ENCODE results near the gene CELA2B. TPM values are rescaled to one million over a fixed set of nuclear protein-coding genes. Genes with fewer than 3 reads are reported as not detected.
"Not testable (repeated sequence)": the region's sequence is repeated elsewhere in the genome, so short reads cannot be mapped to it uniquely, and the experiment has no call there.

Gene CELA2B
- total RNA-seq, 1 donor from 2014 or later, result not detected

- peaks cover 30% of the 10 kb centered on the region for H3K36me3 Mint-ChIP-seq (ENCODE audit: low read depth)
- no peak for DNase-seq
- H3K9me3 Mint-ChIP-seq, result no peaks in the 10 kb centered on the region
- peaks cover 9% of the 10 kb centered on the region for H3K4me1 Mint-ChIP-seq
- no peak overlapping the region for H3K27ac Mint-ChIP-seq
- intact Hi-C loops (cut with micrococcal nuclease), result no loop called here
- no peak overlapping the region for H3K4me3 Mint-ChIP-seq
- no peaks in the 10 kb centered on the region for H3K27me3 Mint-ChIP-seq
Measured at GRCh38 chr1:15508700-15509487, 33.0 kb downstream of the CELA2B start.

DNA sequence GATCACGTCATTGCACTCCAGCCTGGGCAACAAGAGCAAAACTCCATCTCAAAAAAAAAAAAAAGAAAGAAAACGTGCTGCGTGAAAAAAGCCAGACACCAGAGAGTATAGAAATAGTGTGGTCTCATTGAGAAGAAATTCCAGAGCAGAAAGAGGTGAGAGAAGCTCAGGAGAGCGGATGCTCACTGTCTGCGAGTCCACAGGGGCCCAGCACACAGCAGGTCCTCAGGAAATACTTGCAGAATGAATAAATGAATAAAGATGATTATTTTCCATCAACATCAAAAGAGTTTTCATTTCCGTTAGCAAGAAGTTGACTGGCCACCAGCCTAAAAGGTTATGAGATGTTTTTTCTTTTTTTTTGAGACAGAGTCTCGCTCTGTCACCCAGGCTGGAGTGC is 33.7 kb downstream of the CELA2B start:
- Mint-ChIP-seq H3K4me1 (peaks cover 15% of the 10 kb centered on the region), H3K36me3 (ENCODE audit: low read depth) (peaks cover 35% of the 10 kb centered on the region), H3K9me3 (no peaks in the 10 kb centered on the region), H3K4me3 (no peak overlapping the region), H3K27ac (no peak overlapping the region), H3K27me3 (no peaks in the 10 kb centered on the region)
- DNase-seq, result no peak
- intact Hi-C loops (cut with micrococcal nuclease), result no loop called here

DNA sequence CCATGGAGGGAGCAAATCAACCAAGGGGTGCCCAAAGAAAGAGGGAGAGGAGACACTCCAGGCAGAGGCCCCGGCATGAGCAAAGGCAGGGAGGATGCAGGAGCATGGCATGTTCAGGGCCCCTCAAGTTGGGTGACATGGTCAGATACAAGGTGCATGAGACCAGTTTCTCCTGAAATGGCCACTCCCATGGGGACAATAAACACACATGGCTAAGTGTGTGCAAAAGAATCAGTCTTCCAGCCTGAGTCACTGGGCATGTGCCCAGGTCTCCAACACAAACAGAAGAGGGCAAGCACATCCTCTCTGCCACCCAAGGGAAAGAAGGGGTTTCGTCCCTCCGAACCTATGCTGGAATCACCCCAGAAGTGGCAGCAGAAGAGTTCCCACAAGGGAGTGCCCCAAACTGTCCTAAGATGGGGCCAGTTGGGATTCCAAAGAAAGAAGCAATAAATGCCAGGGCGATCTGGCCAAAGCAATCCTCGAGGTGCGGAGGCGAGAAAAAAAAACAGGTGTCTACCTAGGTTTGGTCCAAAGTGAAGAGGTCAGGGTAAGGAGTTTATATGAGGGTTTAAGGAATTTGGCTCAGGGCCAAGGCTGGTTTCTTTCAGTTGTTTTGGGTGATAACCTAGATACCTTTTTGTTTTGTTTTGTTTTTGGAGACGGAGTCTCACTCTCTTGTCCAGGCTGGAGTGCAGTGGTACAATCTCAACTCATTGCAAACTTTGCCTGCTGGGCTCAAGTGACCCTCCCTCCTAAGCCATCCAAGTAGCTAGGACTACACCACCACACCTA is 34.9 kb downstream of the CELA2B start:
- Mint-ChIP-seq H3K27ac (peak overlapping the region; percentile 8), H3K4me1 (peaks cover 25% of the 10 kb centered on the region), H3K4me3 (no peak overlapping the region), H3K27me3 (no peaks in the 10 kb centered on the region), H3K9me3 (no peaks in the 10 kb centered on the region), H3K36me3 (ENCODE audit: low read depth) (peaks cover 39% of the 10 kb centered on the region)
- DNase-seq, result no peak
- intact Hi-C loops (cut with micrococcal nuclease), result no loop called here

- Mint-ChIP-seq H3K27me3 (no peaks in the 10 kb centered on the region), H3K4me1 (peaks cover 43% of the 10 kb centered on the region), H3K36me3 (ENCODE audit: low read depth) (peaks cover 51% of the 10 kb centered on the region), H3K4me3 (no peak overlapping the region), H3K9me3 (no peaks in the 10 kb centered on the region), H3K27ac (peak overlapping the region; percentile 19)
- intact Hi-C loops (cut with micrococcal nuclease), result no loop called here
- no peak for DNase-seq
Measured at GRCh38 chr1:15513192-15513591, 37.3 kb downstream of the CELA2B start.

DNA sequence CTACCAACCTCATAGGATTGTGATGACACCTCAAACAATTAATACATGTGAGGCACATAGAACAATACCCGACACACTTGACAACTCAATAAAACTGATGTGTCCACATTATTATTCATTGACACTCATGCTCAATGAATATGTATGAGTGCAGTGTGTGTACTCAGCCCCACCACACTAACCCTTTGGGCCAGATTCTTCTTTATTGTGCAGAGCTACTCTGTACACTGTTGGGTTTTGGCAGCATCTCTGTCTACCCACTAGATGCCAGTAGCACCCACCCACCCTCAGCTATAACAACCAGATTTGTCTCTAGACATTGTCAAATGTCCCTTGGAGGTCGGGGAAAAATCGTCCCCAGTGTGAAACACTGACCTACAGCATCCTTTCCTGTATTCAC is 38.0 kb downstream of the CELA2B start:
- Mint-ChIP-seq H3K4me3 (no peak overlapping the region), H3K9me3 (no peaks in the 10 kb centered on the region), H3K4me1 (peaks cover 46% of the 10 kb centered on the region), H3K27ac (peak overlapping the region; percentile 21), H3K36me3 (ENCODE audit: low read depth) (peaks cover 55% of the 10 kb centered on the region), H3K27me3 (no peaks in the 10 kb centered on the region)
- intact Hi-C loops (cut with micrococcal nuclease), result no loop called here
- DNase-seq, result no peak

GRCh38 chr1:15514557-15514956 is 38.7 kb downstream of the CELA2B start:
- H3K9me3 Mint-ChIP-seq; intact Hi-C loops (cut with micrococcal nuclease); H3K4me3 Mint-ChIP-seq; DNase-seq; H3K27me3 Mint-ChIP-seq: not testable (repeated sequence)
- Mint-ChIP-seq H3K4me1 (peaks cover 50% of the 10 kb centered on the region), H3K36me3 (ENCODE audit: low read depth) (peaks cover 57% of the 10 kb centered on the region), H3K27ac (peak overlapping the region; percentile 21)

GRCh38 chr1:15515022-15515663 is 39.2 kb downstream of the CELA2B start:
- Mint-ChIP-seq H3K27ac (peak overlapping the region; percentile 85), H3K36me3 (ENCODE audit: low read depth) (peaks cover 59% of the 10 kb centered on the region), H3K27me3 (no peaks in the 10 kb centered on the region), H3K4me1 (peaks cover 51% of the 10 kb centered on the region), H3K9me3 (no peaks in the 10 kb centered on the region), H3K4me3 (peak overlapping the region; percentile 64)
- intact Hi-C loops (cut with micrococcal nuclease), result no loop called here
- peak; percentile 65 for DNase-seq

GRCh38 chr1:15519625-15520024 is 43.7 kb downstream of the CELA2B start:
- intact Hi-C loops (cut with micrococcal nuclease), result no loop called here
- Mint-ChIP-seq H3K9me3 (no peaks in the 10 kb centered on the region), H3K36me3 (ENCODE audit: low read depth) (peaks cover 41% of the 10 kb centered on the region), H3K4me3 (no peak overlapping the region), H3K4me1 (peaks cover 54% of the 10 kb centered on the region), H3K27me3 (no peaks in the 10 kb centered on the region), H3K27ac (no peak overlapping the region)
- DNase-seq, result no peak

- H3K27me3 Mint-ChIP-seq; H3K9me3 Mint-ChIP-seq; DNase-seq; H3K27ac Mint-ChIP-seq; intact Hi-C loops (cut with micrococcal nuclease): not testable (repeated sequence)
- peaks cover 35% of the 10 kb centered on the region for H3K36me3 Mint-ChIP-seq (ENCODE audit: low read depth)
- H3K4me3 Mint-ChIP-seq, result peak overlapping the region; percentile 61
- H3K4me1 Mint-ChIP-seq, result peaks cover 58% of the 10 kb centered on the region
Measured at GRCh38 chr1:15521206-15521906, 45.5 kb downstream of the CELA2B start.

DNA sequence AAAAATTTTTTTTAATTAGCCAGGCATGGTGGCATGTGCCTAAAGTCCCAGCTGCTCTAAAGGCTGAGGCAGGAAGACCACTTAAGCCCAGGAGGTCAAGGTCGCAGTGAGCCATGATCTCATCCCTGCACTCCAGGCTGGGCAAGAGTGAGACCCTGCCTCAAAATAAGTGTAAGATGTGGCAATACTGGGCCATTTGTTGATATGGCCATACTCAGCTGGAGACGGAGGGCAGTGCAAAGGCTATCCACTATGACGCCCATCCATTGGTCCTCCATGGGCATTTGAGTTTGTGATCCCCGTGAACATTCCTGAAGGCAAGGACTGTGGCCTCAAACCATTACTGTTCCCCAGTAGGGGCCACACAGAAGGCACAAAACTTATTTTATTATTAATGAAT is 46.6 kb downstream of the CELA2B start:
- Mint-ChIP-seq H3K27me3 (no peaks in the 10 kb centered on the region), H3K36me3 (ENCODE audit: low read depth) (peaks cover 23% of the 10 kb centered on the region), H3K4me1 (peaks cover 53% of the 10 kb centered on the region), H3K9me3 (no peaks in the 10 kb centered on the region), H3K27ac (no peak overlapping the region), H3K4me3 (peak overlapping the region; percentile 99)
- DNase-seq, result no peak
- intact Hi-C loops (cut with micrococcal nuclease), result no loop called here

DNA sequence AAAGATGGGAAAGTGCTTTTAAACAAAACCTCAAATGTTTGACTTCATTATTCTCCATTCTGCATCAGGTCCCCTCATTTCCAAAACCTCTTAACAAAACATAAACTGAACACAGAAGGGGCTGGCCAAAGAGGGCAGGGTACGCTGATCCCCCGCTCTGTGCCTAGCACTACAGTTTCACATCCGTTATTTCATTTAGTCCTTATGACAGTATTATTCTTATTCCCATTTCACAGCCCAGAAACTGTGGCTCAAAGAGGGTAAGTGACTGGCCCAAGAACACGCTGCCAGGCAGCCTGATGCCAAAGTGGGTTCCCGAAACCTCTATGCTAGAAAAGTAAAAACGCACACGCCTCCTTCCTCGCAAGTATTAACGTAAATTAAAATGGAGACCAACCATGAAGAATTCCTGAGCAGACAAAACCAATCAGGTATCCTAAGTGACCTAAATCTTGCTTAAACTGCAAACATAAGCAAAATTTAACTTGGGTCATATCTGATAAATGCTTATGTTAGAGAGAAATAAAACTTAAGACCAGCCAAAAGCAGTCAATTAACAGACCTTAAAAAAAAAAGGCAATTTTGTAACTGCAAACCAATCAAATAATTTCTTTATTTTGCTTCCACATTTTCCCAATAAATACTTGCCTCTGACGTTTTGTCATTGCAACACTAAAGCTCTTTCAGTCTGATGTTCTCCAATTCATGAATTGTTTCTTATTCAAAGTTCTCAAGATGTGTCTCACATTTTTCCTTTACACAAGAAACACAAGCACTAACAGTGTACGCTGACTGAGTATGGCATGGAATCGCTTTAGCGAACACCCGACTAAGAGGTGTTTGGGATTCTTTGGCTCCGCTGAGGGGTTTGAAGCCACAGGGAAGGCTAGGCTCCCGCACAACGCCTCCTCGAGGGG is 47.5 kb downstream of the CELA2B start:
- intact Hi-C loops (cut with micrococcal nuclease), result loop anchor here (2.0 kb wide), 4 partner anchors 55 to 311 kb away; partner anchors contain the start of gene EFHD2

DNA sequence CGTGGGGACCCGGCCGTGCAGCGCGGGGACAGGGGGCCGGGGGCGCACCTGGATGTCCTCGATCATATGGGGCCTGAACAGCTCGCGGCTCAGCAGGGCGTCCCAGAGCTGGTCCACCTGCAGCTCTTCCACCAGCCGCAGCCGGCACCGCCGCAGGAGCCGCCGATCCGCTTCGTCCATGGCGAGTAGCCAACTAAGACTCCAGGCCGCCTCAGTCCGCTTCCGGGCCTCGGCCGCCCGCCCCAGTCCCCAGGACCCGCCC is 48.0 kb downstream of the CELA2B start, which contains the start of gene CASP9:
Gene CASP9, minus strand, starts transcription at position 195 of the 262 bp plus-strand sequence. Its CDS starts 15 bp downstream, at position 180.
- intact Hi-C loops (cut with micrococcal nuclease), result loop anchor here (2.0 kb wide), 4 partner anchors 55 to 311 kb away; partner anchors contain the start of gene EFHD2
- Mint-ChIP-seq H3K9me3 (no peaks in the 10 kb centered on the region), H3K4me1 (peaks cover 50% of the 10 kb centered on the region)

More for the DNA sequence above, 47.5 kb downstream of the CELA2B start:
- no peak for DNase-seq
- H3K4me1 Mint-ChIP-seq, result peaks cover 51% of the 10 kb centered on the region
- H3K36me3 Mint-ChIP-seq (ENCODE audit: low read depth), result peaks cover 16% of the 10 kb centered on the region
- H3K9me3 Mint-ChIP-seq, result no peaks in the 10 kb centered on the region
- H3K27ac Mint-ChIP-seq, result peak overlapping the region; percentile 100
- H3K4me3 Mint-ChIP-seq, result peak overlapping the region; percentile 99
- H3K27me3 Mint-ChIP-seq, result no peaks in the 10 kb centered on the region

More for the DNA sequence above, 48.0 kb downstream of the CELA2B start, which contains the start of gene CASP9:
- Mint-ChIP-seq H3K4me3 (peak within 1 kb of the TSS; percentile 99), H3K27ac (peak within 1 kb of the TSS; percentile 100), H3K27me3 (no peaks in the 10 kb centered on the region), H3K36me3 (ENCODE audit: low read depth) (peaks cover 12% of the 10 kb centered on the region)
- DNase-seq, result no peak
